Measurements from ENCODE around the gene GZF1.
A peak's percentile ranks its signal among the peaks of the same experiment; 100 is the strongest.

DNA sequence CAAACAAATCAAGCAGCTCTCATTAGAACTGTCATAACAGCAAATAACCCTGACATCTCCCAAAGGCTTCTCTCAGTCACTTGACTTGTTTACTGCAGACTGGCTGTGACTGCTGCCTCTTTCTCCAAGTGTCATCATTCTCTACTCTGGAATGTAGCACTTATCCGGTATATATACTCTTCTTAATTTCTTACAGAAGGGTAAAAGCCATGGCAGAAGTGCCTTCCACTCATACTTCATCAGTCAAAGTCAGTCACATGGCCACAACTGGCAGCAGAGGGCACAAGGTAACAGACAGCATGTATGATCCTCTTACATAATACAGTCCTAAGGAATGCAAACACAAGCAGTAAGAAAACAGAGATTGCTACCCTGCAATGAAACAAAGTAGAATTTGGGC, 50.0 kb downstream of the GZF1 start:
- TF ChIP-seq, protein P1, sequence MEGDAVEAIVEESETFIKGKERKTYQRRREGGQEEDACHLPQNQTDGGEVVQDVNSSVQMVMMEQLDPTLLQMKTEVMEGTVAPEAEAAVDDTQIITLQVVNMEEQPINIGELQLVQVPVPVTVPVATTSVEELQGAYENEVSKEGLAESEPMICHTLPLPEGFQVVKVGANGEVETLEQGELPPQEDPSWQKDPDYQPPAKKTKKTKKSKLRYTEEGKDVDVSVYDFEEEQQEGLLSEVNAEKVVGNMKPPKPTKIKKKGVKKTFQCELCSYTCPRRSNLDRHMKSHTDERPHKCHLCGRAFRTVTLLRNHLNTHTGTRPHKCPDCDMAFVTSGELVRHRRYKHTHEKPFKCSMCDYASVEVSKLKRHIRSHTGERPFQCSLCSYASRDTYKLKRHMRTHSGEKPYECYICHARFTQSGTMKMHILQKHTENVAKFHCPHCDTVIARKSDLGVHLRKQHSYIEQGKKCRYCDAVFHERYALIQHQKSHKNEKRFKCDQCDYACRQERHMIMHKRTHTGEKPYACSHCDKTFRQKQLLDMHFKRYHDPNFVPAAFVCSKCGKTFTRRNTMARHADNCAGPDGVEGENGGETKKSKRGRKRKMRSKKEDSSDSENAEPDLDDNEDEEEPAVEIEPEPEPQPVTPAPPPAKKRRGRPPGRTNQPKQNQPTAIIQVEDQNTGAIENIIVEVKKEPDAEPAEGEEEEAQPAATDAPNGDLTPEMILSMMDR (IDR thresholded peaks at IDR 0.05), result no peak
- peak in 1 of 2 donors; percentile 25 for TF ChIP-seq POLR2A (IDR thresholded peaks at IDR 0.05)

Data from adrenal gland (tissue), 5 donors.